Measurements from ENCODE around the gene GIMAP8.

Gene GIMAP8

DNA sequence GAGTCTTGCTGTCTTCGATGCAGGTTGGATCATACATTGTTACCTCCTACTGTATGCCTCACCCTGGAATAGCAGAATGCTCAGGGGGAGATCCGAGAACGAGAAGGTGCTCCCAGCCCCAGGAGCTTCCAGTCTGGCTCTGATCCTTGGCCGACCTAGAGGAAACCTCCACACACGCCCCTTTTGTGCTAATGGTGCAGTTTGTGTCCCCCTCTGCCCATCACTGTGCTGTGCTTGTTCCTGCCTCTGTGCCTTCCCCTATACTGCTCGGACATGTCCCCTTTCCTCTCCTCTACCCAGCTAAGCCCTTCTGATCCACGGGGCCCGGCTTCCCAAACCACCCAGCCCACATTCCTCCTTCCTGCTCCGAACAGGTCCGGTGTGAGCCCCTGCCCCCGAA, 38.8 kb upstream of the GIMAP8 start:
- DNase-seq (ENCODE audit: low spot score): no peak

DNA sequence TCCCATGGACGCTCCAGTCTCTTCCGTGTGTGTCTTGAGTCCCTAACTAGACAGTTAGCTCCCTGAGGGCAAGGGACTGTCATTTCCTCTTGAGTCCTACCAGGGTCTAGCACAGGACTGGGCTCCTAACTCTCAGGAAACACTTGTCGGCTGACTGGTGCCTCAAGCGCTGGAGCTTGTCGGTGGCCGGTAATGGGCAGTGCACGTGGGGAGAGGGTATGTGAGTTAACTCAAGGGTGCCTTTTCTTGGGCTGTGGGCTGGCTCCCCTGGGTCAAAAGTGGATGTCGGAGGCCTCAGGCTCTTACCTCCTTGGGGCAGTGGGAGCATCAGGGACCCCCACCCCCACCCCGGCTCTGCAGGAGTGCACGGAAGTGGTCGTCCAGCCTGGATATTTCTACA, 38.4 kb upstream of the GIMAP8 start:
- DNase-seq (ENCODE audit: low spot score): no peak

DNA sequence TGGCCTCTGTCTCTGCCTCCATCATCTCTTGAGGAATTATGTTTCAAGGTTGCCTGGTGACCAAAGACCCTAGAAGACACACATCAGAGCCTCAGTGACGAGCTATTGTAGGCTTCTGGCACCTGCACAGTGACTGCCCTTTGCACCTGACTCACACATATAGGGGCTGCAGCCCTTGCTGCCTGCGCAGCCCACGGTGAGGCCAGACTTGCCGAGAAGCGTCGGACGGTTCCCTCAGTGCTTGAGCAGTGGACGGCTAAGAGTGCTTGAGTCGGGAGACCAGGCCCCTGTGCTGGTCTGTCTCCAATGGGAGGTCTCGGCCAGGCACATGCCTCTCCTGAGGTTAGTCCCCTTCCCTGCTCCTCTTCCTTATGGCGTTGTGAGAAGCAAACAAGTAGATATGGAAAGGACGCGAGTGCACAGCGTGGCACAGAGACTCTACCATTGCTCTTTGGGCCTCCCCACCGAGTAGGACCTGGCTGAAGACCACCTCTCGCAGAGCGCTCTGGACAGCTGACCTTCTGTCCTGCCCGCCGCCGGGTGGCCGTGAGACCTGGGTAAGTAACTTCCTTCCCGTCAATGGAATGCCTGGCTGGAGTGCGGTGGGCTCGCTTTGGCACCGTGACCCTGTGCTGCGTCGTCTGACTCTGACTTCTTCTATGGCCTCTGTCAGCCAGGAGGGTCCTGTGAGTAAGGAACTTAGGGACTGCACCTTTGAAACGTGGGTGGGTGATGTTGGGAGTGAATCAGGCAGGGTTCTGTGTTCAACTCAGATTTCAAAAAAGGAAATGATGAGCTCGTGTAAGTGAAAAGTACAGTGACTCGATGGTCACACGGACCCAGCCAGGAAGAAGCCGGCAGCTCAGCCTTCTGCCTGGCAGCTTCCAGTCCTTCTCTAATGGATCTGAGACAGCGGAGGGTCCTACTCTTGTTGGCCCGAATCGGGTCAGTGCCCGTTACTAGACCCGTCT, 37.6 kb upstream of the GIMAP8 start:
- DNase-seq (ENCODE audit: low spot score): no peak

DNA sequence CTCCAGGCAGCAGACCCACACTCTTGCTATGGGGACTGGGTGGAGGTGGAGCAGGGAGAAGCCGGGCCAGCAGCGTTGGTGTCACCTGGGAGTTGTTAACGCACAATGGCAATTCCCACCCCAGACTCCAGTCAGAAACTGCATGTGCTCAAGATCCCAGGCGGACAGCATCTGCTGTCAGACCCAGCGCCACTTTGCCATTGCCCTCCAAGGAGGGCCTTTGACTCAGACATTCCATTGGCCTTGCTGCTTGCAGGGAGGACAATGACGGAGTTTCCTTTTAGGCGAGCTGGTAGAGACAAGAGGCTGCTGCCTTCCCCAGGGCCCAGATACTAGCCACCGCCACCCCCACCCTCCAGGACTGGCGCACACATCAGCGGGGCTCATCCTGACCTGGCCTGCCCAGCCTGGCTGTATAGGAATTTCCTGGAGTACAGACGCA, 36.8 kb upstream of the GIMAP8 start:
- no peak for DNase-seq (ENCODE audit: low spot score)

DNA sequence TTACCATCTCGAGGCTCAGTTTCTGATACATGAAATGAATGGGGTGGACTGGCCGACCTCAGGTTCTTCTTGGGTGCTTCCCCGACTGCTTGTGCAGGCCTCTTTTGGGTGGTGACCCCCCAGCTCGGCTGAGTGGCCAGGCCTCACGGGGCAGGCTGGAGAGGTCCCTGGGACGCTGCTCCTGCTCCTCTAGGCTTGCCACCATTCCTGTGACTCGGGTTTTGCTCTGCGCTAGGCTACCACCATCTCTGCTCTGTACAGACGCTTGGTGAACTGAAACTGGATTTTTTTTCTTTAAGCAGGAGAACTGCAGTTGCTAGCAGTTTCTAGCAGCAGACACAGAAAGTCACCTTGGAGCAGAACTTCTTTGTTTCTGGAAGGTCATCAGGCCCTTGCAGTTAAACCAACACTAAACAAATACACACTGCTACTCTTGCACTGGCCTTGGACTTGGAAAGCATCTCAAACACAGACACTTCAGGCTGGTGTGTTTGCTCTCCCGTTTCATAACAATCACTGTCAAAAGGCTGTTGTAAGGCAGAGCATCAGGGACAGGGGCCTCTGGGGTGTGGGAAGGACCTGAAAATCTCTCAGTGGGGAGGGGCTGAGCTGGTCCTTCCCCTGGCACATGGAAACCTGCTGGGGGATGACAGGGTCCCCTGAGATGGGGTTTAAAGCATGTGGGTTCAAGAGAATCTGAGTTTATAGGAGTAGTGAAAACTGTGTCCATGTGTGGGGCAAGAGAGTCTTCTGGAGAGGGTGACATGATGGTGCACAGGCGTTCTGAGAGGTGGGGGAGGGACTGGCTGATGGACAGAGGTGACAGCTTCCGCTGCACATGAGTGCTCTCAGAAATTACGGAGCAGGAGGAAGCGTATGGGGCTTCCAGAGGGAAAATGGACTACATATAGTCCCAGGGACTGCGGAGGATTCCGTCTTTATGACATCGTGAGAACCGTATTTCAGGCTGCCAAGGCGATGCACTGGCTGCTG, 35.0 kb upstream of the GIMAP8 start:
- DNase-seq (ENCODE audit: low spot score): no peak

DNA sequence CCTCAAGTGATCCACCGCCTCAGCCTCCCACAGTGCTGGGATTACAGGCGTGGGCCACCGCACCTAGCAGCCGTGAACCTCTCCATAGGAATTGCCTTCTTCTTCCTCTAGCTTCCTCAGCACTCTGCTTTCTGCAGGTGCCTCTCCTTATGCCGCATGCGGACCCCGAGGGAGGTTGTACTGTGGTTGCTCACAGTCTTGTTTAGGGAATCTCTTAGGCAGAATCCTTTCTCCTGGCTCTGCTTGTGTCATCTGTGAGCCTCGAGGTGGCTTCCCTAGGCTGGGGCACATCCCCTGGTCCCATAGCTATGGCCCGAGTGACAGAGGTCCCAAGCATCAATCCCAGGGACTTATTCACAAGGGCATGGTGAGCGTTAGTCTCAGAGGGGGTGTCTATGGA, 33.2 kb upstream of the GIMAP8 start:
- DNase-seq (ENCODE audit: low spot score): no peak

DNA sequence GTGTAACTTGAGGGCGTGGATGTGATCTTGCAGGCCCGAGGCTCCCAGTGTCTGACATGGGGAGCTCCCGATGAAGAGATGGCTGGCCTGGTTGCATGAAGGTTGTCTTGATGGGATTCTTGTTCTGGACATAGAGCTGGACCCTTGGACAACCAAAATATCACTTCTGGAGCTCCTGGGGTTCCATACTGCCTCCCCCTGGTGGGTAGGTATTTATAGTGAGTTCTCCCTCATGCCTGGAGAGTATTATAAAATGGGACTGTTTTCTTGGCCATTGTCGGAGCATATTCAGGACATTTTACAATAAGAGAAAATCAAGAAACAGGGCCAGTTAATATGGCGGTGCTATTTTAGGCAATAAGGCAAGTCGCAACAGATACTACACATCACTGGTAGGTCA, 32.6 kb upstream of the GIMAP8 start:
- DNase-seq (ENCODE audit: low spot score): no peak

DNA sequence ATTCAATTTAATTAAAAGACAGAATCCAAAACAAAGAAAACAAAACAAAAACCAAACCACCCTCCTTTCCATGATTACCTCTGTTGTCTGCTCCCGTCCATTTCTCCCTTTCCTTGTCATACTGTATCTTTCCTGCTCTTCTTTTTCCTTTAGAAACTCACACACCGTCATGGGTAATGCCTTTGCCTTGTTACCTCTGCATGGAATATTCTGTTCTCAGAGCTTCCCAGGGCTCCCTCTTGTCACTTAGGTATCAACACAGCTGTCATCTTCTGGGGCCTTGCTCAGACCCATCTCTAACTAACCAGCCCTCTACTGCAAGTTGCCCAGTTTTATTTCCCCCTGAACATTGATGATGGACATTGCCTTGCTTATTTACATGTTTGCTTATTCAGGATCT, 30.2 kb upstream of the GIMAP8 start:
- DNase-seq (ENCODE audit: low spot score): no peak

DNA sequence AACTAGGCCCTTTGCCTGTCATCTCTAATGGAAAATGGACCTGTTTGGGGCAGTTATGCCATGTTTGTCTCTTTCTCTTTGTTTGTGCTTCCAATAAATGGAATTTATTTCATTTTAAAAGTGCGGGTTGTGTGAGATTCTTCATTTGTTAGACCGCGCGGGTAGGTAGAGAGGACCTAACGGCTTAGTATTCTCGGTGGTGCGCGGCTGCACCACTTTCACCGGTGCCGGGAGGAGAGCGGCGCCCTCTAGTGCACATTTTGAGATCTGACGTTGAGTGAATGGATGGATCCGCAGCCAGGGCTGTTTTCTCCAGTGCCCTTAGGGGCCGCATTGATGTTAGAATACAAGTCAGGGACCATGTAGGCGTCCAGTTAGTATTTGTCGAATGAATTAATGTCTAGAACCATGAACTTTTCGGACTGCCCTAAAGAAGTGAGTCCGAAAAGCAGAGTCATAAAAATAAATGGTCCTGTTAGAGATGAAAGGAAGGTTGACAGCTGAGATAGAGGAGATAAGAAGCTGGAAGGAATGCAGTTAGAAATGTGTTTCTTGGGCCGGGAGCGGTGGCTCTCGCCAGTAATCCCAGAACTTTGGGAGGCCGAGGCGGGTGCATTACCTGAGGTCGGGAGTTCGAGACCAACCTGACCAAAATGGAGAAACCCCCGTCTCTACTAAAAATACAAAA, 29.3 kb upstream of the GIMAP8 start:
- DNase-seq (ENCODE audit: low spot score): peak; percentile 79

DNA sequence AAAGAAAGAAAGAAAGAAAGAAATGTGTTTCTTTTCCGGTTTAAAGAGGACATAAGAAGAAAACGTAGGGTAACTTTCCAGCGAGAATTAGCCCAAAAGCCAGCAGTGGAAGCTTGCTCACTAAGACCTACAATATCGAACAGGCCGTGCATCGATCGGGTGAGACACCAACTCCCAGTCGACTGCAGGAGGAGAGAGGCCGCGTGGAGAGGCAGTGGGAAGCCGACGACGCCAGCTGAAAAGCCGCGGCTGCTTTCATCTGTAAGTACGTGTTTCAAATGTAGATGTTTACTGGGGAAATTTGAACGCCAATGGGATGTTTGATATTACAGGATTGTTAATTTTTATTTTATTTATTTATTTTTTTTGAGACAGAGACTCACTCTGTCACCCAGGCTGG, 28.6 kb upstream of the GIMAP8 start:
- no peak for DNase-seq (ENCODE audit: low spot score)

DNA sequence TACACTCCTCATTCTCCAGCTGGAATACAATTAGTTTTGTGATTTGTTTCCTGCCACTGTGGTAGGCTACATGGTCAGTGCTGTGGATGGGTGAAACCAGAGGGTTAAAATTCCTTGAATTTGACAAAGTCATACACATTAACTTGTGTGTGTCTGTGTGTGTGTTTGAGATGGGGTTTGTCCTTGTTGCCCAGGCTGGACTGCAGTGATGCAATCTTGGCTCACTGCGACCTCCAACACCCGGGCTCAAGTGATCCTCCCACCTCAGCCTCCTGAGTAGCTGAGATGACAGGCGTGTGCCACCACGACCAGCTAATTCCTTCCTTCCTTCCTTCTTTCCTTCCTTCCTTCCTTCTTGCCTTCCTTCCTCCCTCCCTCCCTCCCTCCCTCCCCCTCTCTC, 24.8 kb upstream of the GIMAP8 start:
- no peak for DNase-seq (ENCODE audit: low spot score)

DNA sequence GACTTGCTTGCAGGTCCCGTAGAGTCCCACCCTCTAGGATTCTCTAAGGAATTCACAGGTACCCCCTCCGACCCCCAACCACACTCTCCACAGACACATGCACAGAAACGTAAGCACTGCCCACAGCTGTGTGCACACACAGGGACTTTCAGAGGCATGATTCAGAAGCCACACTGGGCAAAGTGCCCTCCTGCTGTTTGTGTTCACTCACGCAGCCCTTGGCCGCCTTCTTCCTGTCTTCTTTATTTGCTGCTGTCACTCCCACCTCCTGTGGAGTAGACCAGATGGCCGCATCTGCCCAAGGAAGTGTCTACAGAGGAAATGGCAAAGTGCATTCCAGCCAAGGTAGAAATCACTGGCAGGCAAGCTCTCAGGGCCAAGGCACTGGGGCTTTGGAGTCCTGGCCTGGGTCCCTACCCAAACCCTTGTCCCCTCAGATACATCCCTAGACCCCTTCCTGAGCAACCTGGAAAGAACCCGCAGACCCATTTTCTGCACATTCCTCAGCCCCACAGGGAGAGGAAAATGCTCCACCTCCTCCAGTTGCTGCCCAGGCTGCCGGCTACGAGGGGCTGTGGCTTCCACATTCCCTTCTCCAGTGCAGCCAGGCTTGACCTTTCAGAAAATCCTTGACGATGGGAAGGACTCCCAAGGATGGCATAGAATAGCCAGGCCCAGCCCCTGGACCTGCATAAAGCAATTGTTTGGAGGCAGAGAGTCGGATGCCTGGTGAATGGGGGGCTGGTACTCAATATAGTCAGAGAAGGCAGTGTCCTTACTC, 21.6 kb upstream of the GIMAP8 start:
- DNase-seq (ENCODE audit: low spot score): no peak

DNA sequence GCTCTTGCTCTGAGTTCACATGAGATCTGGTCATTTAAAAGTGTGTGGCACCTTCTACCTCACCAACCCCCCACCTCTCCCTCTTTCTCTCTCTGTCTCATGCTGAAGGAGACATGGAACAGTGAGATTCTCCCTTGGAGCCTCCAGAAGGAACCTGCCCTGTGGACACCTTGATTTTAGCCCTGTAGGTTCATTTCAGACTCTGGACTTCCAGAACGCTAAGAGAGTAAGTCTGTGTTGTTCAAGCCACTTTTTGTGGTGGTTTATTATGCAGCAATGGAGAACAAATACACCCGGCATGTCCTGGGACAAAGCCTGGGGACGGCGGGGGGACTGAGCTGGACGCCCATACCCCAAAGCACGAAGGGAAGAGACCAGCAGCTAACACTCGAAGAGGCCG, 20.7 kb upstream of the GIMAP8 start:
- DNase-seq (ENCODE audit: low spot score): no peak

DNA sequence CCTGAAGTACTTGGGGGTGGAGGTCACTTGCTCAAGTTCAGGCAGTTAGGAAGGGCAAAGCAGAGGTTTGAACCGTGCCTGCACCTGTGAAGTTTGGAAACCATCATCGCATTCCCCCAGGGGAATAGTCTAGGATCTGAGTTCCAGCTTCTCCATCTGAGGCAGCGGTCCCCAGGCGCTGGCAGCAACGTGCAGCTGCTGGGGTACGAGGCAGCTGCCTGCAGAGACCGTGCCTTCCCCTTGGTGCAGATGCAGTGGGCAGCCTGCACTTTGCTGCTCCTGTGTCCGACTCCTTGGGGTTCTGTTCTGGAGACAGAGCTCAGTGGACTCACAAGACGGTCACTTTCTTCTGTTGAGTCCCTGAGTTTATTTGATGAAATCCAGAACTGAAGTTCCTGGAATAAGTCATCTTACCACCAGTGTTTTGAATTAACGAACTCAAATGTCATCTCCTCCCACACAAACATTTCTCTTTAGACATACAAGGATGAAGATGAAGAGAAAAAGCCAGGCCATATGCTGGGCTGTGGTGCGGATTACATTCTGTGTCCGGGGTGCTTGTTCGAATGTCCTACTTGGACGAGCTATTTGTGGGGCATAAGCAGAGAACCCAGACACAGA, 19.9 kb upstream of the GIMAP8 start:
- no peak for DNase-seq (ENCODE audit: low spot score)

DNA sequence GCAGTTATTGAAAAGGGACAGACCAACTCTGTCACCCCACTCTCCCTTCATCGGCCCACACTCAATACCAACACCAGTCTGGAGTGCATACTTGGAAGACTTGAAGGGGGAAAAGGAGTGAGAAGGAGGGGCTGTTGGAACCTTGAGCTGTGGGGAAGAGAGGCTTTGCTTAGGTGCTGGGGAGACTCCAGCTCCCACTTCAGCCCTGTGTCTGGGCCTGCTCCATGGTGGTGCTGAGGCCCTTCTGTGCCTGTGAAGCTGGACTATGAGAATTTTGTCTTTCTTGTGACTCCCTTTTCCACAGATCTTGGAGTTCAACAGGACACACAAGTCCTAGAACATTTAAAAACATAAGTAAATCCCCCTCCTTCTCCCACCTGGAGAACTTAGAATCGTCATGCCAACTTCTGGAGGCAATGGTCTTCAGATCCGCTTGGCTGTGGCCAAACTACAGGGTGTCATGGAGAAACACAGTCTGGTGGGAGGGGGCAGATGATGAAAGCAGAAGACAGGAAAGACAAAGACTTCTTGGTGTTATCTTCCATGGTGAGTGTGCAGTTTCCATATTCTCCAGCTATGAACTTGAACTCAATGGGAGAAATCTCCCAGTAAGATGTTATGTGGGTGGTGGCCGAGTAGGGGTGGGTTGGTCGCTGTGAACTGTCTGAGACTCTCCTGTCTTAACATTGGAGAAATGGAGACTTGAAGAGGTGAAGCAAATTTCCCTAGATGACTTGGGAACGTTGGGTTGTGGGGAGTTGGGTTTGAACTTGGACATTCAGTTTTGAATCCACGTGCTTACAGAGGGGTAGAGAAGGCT, 18.4 kb upstream of the GIMAP8 start:
- no peak for DNase-seq (ENCODE audit: low spot score)

DNA sequence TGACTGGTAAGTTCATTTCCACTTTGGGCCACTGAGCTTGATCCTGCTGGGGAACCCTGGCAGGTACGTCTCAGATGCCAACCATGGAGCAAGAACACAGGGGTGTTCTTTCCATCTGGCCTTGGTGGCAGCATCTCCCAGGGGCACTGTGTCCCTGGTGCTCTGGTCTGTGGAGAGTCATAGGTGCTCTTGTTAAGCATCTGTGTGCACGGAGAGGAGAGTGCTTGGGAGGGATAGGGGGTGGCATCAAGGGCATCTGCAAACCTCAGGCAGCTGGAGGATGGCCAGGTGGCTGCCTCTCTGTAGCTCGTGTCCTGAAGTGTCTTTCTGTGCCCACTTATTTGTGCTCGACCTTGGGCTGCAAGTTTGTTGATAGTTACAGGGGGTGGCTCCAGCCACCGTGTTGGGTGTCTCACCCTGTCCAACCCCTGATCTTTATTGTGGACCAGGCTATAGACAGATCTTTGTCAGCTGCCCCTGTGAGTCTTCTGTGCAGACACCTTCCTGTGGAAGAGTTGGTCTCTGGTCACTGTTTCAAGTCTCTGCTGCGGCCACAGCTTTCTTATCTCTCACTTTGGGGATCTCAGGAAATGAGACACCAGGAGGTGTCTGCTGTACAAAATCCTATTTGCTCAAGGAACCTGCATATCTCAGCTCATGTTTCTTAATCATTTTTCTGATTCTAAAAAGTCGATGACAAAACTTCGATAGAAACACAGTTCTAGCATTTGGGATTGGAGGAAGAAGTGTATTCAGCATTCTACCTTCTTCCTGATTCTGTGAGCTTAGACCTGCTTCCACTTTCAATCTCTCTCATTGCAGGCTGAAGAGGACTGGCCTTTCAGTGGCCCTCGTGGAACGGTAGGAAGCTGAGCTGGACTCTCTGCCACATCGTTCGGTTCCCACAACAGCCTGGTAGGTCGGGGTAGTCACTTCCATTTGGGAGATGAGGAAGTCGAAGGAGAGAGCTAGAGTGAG, 17.2 kb upstream of the GIMAP8 start:
- no peak for DNase-seq (ENCODE audit: low spot score)

DNA sequence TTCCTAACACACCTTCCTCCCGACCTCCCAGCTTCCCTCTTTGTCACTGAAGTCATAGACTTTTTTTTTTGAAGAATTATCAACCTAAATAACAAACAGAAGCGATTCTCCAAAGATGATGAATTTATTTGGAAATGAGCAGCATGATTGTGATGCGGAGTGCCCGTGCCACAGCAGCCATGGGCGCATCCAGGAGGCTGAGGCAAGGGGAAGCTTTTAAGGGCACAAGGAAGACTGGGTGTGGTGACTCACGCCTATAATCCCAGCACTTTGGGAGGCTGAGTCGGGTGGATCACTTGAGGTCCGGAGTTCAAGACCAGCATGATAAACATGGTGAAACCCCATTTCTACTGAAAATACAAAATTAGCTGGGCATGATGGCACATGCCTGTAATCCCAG, 16.2 kb upstream of the GIMAP8 start:
- DNase-seq (ENCODE audit: low spot score): no peak

DNA sequence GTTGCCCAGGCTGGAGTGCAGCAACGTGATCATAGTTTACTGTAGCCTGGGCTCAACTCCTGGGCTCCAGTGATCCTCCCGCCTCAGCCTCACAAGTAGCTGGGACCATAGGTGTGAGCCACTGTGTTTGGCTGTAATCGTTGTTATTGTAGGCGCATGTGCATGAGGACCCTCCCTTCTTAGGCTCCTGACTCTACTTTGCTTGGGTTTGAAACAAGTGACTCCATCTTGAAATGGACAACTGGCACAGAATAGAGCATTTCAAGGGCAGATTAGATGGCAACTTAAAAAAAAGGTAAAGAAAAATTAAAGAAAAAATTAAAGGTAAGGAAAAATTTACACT, 15.4 kb upstream of the GIMAP8 start:
- no peak for DNase-seq (ENCODE audit: low spot score)
